ENCODE measurements around the gene FAM135A.

GRCh38 chr6:70538376-70538775 lies 125.1 kb downstream of the FAM135A start:
- TF ChIP-seq, protein P1, sequence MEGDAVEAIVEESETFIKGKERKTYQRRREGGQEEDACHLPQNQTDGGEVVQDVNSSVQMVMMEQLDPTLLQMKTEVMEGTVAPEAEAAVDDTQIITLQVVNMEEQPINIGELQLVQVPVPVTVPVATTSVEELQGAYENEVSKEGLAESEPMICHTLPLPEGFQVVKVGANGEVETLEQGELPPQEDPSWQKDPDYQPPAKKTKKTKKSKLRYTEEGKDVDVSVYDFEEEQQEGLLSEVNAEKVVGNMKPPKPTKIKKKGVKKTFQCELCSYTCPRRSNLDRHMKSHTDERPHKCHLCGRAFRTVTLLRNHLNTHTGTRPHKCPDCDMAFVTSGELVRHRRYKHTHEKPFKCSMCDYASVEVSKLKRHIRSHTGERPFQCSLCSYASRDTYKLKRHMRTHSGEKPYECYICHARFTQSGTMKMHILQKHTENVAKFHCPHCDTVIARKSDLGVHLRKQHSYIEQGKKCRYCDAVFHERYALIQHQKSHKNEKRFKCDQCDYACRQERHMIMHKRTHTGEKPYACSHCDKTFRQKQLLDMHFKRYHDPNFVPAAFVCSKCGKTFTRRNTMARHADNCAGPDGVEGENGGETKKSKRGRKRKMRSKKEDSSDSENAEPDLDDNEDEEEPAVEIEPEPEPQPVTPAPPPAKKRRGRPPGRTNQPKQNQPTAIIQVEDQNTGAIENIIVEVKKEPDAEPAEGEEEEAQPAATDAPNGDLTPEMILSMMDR (IDR thresholded peaks at IDR 0.05): no peak
- no peak for TF ChIP-seq POLR2A (IDR thresholded peaks at IDR 0.05)
